Measurements from ENCODE around the gene TM6SF1. TPM values are rescaled to one million over a fixed set of nuclear protein-coding genes. Genes with fewer than 3 reads are reported as not detected.

The TM6SF1 gene
- total RNA-seq (2022; extraction: Qiagen RNA extraction; ENCODE audit: low read depth): 0.05 to 0.10 TPM in 2 of 5 replicates, not detected in the others

DNA sequence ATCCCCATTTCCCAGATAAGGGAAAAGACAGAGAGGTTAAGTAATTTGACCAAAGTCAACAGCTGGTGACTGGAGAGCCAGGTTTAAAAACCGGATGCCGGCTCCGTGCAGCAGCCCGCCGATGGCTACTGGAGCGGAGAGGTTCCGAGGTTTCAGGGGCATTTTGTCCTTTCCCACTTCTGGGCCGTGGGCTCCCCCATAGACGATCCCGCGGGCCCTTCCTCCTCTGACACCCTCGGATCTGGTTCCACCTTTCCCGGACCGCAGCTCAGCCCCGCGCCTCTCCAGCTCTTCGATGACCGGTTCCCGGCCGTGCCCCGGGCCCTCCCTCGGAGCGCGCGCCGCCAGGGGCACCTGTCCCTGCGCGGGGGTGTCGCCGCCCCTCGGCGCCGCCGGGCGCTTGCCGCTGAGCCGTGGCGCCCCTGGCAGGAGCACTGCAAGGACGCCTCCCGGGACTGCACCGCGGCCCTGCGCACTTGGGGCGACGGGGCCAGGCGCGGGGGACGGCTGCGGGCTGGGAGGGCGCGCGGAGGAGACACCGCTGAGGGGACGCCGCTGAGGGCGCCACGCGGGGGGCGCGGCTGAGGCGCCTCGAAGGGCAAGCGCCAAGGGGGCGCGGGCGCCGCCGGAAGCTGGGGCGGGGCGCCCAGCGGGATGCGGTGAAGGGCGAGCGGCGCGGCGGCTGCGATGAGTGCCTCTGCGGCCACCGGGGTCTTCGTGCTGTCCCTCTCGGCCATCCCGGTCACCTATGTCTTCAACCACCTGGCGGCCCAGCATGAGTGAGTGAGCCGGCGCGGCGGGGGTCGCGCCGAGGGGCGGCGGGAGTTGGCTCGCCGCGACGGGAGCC, at the start of gene TM6SF1:
TM6SF1 (plus strand) TSS at position 652 of the 847 bp plus-strand sequence; CDS start at position 688, 36 bp downstream.

GRCh38 chr15:83066734-83067637, 40.5 kb upstream of the TM6SF1 start, which contains the start of gene BTBD1:
Gene BTBD1 (minus strand): TSS chr15:83067252. CDS start chr15:83067151, 101 bp downstream.

Other genes with a start within 250 kb of the TM6SF1 start
- 11.5 to 13.1 TPM (median 12.7 TPM) in 5 replicates for gene HOMER2, start 154.9 kb upstream of the TM6SF1 start, total RNA-seq (2022; extraction: Qiagen RNA extraction; ENCODE audit: low read depth)
- gene RAMAC, start 121.4 kb upstream of the TM6SF1 start, total RNA-seq (2022; extraction: Qiagen RNA extraction; ENCODE audit: low read depth): 39.0 to 61.3 TPM (median 43.3 TPM) in 5 replicates
- gene C15orf40, start 96.0 kb upstream of the TM6SF1 start, total RNA-seq (2022; extraction: Qiagen RNA extraction; ENCODE audit: low read depth): 42.1 to 56.1 TPM (median 47.1 TPM) in 5 replicates
- 51.4 to 65.4 TPM (median 55.2 TPM) in 5 replicates for gene BTBD1, start 40.4 kb upstream of the TM6SF1 start, total RNA-seq (2022; extraction: Qiagen RNA extraction; ENCODE audit: low read depth)
- 49.8 to 80.7 TPM (median 56.0 TPM) in 5 replicates for gene HDGFL3, start 100.2 kb downstream of the TM6SF1 start, total RNA-seq (2022; extraction: Qiagen RNA extraction; ENCODE audit: low read depth)
- gene BNC1, start 177.0 kb downstream of the TM6SF1 start, total RNA-seq (2022; extraction: Qiagen RNA extraction; ENCODE audit: low read depth): 0.29 to 0.52 TPM (median 0.50 TPM) in 5 replicates

Measured in A549 treated with CpdA at 1 μM for 4 hours (cell line).